GM18858 (cell line): ENCODE data around the gene REM1.
"Not testable (repeated sequence)": the region's sequence is repeated elsewhere in the genome, so short reads cannot be mapped to it uniquely, and the experiment has no call there.

Experiments used
- ATAC-seq: cut with Tn5 transposase; IDR thresholded peaks from one replicate; pipeline ENCODE4 v1.9.1; 2021; ENCODE audit not compliant: unreplicated experiment

The REM1 gene

DNA sequence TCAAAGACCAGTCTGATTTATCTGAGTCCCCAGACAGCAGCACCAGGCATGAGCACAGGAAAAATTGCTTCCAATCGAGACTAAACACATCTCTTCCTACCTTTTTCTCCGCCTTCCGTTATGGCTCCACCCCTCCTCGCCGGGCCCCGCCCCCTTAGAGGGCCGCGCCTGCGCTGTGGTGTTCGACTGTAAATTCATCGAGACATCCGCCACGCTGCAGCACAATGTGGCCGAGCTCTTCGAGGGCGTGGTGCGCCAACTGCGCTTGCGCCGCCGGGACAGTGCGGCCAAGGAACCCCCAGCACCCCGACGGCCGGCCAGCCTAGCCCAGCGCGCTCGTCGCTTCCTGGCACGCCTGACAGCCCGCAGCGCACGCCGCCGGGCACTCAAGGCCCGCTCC, 8.9 kb downstream of the REM1 start:
- ATAC-seq, result no peak

DNA sequence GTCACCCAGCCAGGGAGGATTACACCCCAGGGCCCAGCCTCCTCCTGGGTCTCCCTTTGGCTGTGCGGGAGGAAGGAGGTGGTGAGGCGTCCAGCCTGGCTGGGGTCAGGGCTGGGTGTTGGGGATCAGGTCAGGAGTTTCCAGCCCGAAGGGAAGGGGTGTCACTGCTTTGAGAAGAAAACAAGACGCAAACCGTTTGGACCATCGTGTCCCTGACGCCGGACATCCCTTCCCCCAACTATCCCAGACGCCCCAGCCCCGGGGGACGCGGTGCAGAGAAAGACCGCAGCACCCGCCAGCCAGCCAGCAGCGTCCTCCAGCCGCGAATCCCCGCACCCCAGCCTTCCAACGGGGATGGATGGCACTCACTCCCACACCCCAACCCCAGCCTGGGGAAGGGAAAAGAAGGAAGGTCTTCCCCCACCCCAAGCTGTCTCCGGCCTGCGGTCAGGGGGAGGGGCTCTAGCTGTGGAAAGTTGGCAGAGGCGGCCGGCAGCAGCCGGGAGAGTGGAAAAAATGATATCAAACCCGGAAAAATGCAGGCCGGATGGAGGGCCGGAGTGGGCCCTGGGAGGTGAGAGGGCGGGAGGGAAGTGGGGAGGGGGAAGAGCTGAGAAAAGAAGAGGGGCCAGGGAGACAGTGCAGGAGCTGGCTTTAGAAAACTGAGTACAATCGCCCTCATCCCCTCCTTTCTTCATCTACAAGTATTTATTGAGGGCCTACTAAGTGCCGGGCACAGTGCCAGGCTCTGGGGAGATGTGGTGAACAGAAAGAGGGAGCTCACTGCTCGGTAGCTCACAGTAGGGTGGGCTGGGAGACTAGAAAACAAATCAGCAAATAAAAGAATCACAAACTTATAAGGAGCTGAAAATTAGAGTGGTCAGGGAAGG, 10.6 kb downstream of the REM1 start:
- ATAC-seq, result no peak

DNA sequence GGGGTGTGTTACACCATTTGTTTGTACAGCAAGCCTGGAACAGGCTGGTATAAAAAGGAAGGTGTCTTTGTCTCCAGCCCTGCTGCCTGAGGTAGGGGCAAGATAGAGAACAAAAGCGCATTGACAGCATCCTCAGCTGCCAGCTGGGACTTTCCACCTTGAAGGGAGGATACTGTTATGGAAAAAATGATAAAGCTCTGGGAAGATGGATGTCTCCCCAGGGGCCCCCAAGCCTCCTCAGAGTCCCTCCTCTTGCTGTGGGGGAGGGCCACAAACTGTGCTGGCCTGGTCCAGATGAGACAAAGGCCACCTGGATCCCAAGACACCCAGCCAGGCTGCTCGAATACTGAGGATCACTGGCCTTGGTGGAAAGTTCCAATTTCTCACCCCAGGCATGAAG, 13.0 kb downstream of the REM1 start:
- no peak for ATAC-seq

DNA sequence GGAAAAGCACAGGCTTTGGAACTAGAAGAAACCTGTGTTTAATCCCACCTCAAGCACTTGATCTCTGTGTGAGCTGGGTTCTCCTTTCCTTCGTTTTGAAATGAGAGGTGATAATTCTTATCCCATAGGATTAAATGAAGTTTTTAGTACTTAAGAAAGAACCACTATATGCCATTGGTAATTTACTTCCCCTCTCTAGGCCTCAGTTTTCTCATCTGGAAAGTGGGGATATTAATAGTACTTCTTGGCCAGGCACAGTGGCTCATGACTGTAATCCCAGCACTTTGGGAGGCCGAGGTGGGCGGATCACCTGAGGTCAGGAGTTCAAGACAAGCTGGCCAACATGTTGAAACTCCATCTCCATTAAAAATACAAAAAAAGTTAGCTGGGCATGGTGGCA, 14.1 kb downstream of the REM1 start:
- ATAC-seq, result no peak

DNA sequence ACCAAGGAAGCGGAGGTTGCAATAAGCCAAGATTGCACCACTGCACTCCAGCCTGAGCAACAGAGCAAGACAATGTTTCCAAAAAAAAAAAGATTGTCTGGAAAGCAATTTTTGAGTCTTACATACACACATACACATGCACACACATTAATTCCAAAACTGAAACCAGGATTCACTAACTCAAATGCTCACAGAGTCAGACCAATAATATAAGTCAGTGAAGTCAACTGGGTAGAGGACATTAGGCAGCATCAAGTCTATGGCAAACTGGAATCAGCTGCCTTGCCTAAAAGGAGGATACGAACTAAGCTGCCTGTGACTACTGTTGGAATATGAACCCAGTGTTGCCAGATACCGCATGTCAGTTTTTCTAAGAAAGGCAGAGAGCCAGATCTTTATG, 15.7 kb downstream of the REM1 start:
- ATAC-seq, result no peak

DNA sequence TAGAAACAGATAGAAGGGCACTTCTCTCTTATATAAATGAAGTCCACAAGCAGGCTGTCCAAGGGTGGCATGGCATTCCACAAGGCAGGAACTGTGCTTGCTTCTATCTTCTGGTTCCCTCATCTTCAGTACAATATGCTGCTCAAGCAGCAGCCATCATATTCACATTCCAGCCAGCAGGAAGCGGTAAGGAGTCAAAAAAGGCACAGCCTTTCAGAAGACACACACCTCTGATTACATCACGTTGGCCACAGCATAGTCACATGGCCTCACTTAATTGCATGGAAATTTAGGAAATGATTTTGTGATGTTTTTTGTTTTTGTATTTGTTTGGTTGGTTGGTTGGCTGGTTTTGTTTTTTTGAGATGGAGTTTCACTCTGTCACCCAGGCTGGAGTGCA, 19.0 kb downstream of the REM1 start:
- no peak for ATAC-seq

DNA sequence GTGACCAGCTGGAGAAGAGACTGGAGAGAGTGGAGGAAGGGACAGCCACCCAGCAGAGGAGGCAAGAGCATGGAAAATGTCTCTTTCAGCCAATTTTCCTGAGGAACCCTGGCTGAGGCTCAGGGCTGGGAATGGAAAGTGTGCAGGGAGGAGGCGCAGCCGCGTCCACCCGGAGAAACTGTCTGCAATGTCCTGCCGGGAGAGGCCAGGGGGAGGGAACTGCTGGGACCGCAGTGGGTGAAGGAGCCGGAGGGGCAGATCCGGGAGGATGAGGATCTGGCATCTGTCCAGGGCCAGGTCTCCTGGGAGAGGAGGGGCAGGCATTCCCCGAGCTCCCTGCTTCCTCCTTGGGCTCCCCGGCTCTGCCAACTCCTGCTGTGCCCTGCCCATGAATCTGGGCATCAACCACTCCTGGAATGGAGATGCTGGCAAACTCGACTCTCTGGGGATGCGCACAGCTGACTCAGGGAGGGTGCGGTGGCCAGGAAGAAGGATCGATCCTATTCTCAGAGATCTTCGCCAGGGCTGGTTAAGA, 21.7 kb downstream of the REM1 start:
- ATAC-seq, result no peak

DNA sequence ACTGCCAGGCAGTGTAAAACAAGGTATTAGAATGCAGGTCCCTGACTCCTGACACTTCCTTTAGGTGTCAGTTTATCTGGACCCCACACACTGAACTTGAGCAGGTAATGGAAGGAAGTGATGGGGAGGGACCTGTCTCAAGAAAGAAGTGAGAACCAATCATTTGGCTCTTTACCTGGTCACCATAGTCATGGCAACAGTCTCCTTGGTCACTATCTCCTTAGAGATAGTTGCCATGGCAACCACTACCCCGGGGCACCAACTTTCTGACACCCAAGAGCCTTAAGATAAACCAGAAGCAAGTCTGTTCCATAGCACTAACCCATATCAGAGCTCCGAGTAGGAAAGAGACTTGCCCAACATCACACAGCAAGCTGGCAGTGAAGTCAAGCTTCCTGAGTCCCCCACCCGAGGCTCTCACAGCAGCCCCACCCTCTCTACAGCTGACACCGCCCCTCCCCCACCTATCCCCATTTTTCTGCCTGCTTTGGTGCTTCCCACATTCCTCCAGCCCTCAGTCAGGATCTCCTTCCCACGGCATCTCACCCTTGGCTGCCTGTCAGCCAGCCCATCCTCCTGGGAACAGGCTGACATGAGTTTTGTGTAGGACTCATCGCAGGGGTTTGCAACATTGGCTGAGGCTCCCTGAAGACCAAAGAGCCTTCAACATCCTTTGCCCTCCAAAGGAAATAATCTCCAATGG, 22.9 kb downstream of the REM1 start:
- no peak for ATAC-seq

DNA sequence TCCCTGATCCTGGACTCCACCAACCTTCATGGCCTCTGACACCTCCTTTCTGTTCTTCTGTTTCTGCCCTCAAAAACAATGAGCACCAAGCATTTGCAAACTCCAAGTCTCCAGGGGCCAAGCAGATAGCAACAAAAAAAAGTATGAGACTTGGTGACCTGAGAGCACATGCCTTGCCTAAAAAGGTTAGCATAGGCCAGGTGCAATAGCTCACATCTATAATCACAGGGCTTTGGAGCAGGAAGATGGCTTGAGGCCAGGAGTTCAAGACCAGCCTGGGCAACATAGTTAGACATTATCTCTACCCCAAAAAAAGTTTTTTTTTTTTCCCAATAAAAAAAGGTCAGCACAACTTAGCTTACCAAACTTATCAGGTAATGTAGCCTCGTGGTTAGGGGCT, 25.4 kb downstream of the REM1 start:
- no peak for ATAC-seq

DNA sequence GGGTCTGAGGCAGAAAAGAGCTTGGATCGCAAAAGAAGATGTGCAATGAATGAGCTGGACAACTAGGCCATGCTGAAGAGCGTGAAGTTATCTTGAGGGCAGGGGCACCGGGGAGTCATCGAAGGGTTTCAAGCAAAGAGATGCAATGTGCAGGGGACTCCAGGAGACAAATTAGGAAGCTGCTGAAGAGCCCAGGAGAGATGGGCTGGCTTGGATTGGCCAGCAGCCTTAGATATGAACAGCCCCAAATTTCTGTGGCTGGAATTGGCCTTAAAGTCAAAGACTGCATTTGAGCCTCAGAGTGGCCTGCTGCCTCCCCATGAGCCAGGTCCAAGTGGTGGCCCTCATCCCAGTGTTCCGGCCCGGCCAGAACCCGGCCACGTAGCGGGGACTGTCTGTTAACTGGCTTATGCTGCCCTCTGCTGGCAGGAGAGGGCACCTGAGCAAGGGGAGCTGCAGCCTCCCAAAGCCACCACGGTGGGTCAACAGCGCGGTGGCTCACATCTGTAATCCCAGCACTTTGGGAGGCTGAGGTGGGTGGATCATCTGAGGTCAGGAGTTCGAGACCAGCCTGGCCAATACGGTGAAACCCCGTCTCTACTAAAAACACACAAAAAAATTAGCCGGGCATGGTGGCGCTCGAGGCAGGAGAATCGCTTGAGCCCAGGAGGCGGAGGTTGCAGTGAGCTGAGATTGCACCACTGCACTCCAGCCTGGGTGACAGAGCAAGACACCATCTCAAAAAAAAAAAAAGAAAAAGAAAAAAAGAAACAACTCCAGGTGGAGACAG, 28.0 kb downstream of the REM1 start:
- peak; percentile 96 for ATAC-seq

DNA sequence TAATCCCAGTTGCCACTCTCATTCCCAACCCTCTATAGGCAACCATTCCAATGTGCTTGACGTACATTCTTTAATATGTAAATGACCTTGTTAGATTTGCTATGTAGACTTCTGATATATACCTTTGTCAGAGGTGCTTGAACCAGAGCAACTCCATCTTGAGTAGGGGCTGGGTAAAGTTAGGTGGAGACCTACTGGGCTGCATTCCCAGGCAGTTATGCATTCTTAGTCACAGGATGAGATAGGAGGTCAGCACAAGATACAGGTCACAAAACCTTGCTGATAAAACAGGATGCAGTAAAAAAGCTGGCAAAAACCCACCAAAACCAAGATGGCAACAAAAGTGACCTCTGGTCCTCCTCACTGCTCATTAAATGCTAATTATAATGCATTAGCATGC, 30.8 kb downstream of the REM1 start:
- ATAC-seq, result no peak

DNA sequence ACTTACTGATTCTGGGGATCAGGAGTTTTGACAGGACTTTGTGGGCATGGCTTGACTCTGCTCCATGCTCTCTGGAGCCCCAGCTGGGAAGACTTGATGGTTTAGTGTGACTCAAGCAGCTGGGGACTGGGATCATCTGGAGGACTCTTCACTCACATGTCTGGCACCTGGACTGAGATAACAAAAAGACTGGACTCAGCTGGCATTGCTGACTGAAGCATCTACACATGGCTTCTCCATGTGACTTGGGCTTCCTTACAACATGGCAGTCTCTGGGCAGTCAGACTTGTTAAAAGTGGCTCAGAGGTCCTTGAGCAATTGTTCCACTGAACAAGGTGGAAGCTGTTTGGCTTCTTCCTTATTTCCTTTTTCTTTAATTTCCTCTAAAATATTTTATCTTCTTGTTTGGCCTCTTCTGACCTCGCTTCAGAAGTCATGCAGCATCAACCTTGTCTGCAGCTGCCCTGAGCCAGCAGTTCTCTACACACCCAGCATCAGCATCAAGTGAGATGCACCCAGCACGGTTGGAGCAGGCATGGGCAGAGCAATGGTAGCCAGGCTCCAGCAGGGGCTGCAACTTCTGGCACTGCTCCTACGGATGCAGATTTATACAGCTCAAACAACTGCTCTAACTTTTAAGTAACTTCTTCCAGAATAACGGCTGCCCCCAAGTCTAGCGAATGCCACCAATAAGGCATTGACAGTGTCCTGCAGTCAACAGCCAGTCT, 33.6 kb downstream of the REM1 start:
- no peak for ATAC-seq

DNA sequence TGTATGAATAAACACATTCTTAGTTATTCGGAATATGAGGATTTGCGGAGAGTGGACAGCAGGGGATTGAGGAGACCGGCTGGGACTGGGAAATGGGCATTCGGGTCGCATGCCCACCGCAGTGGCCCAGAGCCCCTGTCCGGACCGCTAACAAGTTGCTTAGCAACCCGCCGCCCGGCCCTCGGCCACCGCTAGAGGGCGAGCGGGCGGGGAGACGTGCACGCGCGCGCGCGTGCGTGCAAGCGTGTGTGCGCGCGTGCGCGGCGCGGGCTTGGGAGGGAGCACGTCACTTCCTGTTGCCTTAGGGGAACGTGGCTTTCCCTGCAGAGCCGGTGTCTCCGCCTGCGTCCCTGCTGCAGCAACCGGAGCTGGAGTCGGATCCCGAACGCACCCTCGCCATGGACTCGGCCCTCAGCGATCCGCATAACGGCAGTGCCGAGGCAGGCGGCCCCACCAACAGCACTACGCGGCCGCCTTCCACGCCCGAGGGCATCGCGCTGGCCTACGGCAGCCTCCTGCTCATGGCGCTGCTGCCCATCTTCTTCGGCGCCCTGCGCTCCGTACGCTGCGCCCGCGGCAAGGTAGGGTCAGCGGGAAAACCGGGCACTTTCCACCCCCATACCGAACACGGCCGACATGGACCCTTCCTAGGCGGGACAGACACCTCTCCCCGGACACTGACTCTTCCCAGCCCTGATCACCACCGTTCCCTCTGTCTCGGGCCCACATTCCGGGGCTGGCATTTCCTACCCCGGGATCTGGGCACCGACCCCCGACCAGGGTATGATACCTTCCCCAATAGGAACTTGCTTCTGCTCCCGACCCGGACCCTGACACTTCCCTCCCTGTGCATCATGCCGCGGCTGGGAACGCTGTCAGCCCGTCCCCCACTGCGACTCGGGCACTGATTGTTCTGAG, 39.3 kb downstream of the REM1 start, which contains the start of gene HM13:
Gene HM13, plus strand, starts transcription at position 289 of the 918 bp plus-strand sequence. Its CDS starts 110 bp downstream, at position 399.
- peak; percentile 77 for ATAC-seq

DNA sequence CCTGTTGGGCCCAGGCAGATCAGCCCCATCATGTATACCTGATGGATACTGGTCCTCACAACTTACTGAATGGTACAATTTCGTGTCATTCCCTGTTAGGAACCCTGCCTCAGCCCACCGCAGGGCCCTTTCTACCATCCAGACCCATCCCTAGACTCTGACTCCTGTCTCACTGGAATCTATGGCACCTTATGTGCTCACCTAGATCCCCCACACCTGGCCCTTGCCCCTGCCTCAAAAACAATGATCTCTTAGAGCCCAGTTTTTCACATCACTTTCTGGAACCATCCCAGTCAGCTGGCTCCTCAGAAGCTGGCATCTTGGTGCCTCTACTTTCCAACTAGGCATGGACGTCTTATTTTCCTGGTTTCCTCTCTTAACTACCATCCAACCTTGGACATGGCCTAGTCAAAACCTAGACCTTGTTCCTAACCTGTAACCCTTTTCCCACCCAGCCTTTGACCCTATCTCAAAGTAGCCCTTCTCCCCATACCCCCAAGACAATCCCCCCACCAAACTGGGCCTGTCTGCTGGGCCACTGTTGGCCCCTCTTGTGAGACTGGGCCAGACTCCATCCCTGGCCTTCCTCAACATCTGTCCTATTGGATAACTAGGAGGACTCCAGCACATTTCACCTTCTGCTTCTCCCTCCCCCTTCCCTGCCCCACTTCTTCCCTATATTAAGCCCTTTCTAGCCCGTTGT, 40.1 kb downstream of the REM1 start:
- ATAC-seq, result no peak

DNA sequence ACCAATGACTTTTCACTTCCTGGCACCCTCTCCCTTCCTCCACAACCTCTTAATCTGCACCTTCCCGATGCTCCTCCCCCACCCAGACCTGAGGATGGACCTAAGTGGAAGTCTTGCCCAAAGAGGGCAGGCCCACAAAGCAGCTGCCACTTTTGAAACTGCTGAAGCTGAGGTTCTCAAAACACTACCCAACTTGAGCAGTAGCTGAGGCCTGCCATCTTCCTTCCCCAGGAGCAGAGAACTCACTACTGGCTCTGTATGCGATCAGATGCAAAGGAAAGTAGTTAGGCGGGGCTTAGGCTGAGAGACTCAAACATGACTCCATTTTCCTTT, 40.7 kb downstream of the REM1 start:
- no peak for ATAC-seq

DNA sequence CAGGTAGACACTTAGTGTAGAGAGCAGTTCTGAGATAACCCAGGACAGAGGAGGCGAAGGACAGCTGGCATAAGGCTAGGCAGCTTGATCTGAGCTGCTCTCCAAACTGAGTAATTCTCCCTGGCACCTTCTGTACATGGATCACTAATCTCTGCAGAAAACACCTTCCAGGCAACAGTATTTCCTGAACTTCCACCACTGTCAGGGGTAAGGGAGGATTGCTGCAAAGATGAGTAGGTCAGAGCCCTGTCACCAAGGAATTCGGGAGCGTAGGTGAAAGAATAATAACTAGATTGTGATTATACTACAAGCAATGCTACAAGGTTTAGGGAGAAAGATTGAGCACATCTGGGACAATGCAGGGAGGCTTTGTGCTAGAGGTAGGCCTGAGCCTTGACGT, 41.1 kb downstream of the REM1 start:
- no peak for ATAC-seq

DNA sequence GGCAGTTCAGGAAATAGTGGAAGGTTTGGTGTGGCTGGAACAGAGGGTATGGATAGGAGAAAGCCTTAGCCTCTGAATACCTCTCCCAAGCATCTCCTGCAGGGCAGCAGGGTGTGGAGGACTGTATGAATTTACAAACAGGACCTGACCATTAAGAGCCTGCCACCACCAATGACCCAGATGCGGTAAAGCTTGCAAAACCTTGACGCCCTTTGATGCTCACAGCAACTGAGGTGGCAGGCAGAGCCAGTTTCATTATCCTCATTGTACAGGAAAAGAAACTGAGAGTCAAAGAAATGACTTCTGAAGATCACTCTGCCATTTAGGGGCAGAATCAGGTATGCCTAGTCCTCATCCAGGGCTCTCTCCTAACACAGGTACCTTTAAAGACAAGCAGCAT, 41.6 kb downstream of the REM1 start:
- ATAC-seq, result no peak

DNA sequence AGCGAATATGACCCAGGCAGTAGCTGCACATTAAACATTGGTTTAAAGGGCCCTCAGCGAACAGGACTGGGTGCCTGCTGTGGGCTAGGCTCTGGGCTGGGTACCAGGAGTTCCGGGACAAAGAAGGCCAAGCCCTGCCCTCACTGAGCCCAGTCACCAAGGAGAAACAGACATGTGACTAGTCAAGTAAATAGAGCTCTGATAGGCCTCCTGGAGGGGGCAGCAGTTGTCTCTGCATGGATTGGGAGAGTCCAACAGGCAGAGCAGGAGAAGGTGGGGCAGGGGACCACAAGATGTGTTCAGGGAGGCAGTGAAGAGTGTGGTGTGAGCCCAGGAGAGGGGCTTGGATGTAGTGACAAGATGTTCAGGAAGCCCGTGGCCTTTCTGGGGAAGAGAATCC, 42.3 kb downstream of the REM1 start:
- ATAC-seq, result no peak

DNA sequence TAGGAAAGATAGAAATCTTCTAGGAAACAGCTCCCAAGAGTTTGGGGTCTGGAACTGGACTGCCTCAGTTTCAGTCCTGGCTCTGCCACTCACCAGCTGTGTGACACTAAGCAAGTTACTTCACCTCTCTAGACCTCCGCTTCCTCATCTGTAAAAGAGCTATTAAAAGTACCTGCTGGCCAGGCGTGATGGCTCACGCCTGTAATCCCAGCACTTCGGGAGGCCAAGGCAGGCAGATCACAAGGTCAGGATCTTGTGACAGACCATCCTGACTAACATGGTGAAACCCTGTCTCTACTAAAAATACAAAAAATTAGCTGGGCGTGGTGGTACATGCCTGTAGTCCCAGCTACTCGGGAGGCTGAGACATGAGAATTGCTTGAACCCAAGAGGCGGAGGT, 46.2 kb downstream of the REM1 start:
- not testable (repeated sequence) for ATAC-seq
